Small intestine (tissue), 7 donors: ENCODE data around the gene LIMS2. TPM values are rescaled to one million over a fixed set of nuclear protein-coding genes. Genes with fewer than 3 reads are reported as not detected.

Experiments
- DNase-seq, 2 donors: peaks; one replicate each; pipeline versions ENCODE4 v3.0.0 to v3.0.0-alpha.2; 2013
- FAIRE-seq: peaks from 2 replicates; lab custom pipeline; 2012; peaks lifted over from hg19 to GRCh38; lab: Jason Lieb, UNC
- H3K27ac ChIP-seq, 3 donors: one replicate each; pipeline ENCODE4 v1.5.1; 2013; ENCODE audit warnings: low read length in 2 of 3, mild to moderate bottlenecking in 2 of 3, control low read depth in 1 of 3, inconsistent platforms in 1 of 3, low read depth in 1 of 3, moderate library complexity in 1 of 3
- H3K27me3 ChIP-seq, 3 donors: one replicate each; pipeline ENCODE4 v1.6.1; 2013; ENCODE audit warnings: low read length in 3 of 3, inconsistent platforms in 1 of 3; ENCODE audit not compliant: control insufficient read depth in 3 of 3, insufficient read depth in 3 of 3
- H3K36me3 ChIP-seq, 3 donors: one replicate each; pipeline ENCODE4 v1.6.1; 2013; ENCODE audit warnings: low read length in 3 of 3, inconsistent platforms in 1 of 3, low read depth in 1 of 3, mild to moderate bottlenecking in 1 of 3, moderate library complexity in 1 of 3; ENCODE audit not compliant: control insufficient read depth in 3 of 3, insufficient read depth in 2 of 3
- H3K4me1 ChIP-seq, 3 donors: one replicate each; pipeline ENCODE4 v1.6.1; 2013; ENCODE audit warnings: low read length in 2 of 3, inconsistent platforms in 1 of 3, low read depth in 1 of 3, mild to moderate bottlenecking in 1 of 3, moderate library complexity in 1 of 3; ENCODE audit not compliant: control insufficient read depth in 3 of 3, insufficient read depth in 2 of 3
- H3K4me3 ChIP-seq, 3 donors: one replicate each; pipeline ENCODE4 v1.5.1; 2013; ENCODE audit warnings: low read length in 3 of 3, control low read depth in 1 of 3, inconsistent platforms in 1 of 3, low read depth in 1 of 3, mild to moderate bottlenecking in 1 of 3, moderate library complexity in 1 of 3
- H3K9me3 ChIP-seq, 2 donors: one replicate each; pipeline ENCODE4 v1.6.1; 2013; ENCODE audit warnings: low read depth in 1 of 2, low read length in 1 of 2; ENCODE audit not compliant: control insufficient read depth in 2 of 2, insufficient read depth in 1 of 2
- WGBS, 3 donors: extraction: QIAGEN DNeasy Blood & Tissue Kit; methylation state at CpG; one replicate each; pipeline ENCODE4 v1.1.7; 2013; 5-methylcytosine and 5-hydroxymethylcytosine counted together
- polyA plus RNA-seq, 4 donors: library from polyadenylated mRNA; stranded (reverse) in 3 of 4; unstranded in 1 of 4; fragments of 200-250 nt in 3 of 4; fragments of 120-200 nt in 1 of 4; gene quantifications; one replicate each; pipeline versions ENCODE4 v1.2.1 to v1.2.3, GENCODE V29; 2013
- donor health status: healthy with polysubstance abuse.
- donor health status: control.
- donor health status: control.
- donor health status: Bipolar disorder and iron deficiency.
- donor health status: healthy.

The LIMS2 gene
- polyA plus RNA-seq, 4 donors, result 2.2 to 39.5 (median 8.6) TPM

- Histone ChIP-seq H3K4me1 (no peaks in the 10 kb centered on the region), H3K4me3 (no peak overlapping the region), H3K27me3 (no peaks in the 10 kb centered on the region), H3K36me3 (peaks cover 0 to 82% (median 26%) of the 10 kb centered on the region in 3 donors), H3K27ac (no peak overlapping the region), H3K9me3 (peaks cover 0 to under 1% of the 10 kb centered on the region in 2 donors)
- DNase-seq (no peak), FAIRE-seq (no peak)
- WGBS, 3 donors, result 81 to 91% (median 85%) methylated on average over 7 of the region's 7 CpGs
These were observed 56.7 kb downstream of the LIMS2 start for GRCh38 chr2:127618551-127619202.

- WGBS, 3 donors, result 72 to 79% (median 74%) methylated on average over 18 of the region's 18 CpGs
- Histone ChIP-seq H3K36me3 (peaks cover 0 to 78% (median 33%) of the 10 kb centered on the region in 3 donors), H3K27ac (no peak overlapping the region), H3K9me3 (peaks cover 0 to 23% of the 10 kb centered on the region in 2 donors), H3K27me3 (no peaks in the 10 kb centered on the region), H3K4me1 (no peaks in the 10 kb centered on the region), H3K4me3 (no peak overlapping the region)
- no peak for DNase-seq
- no peak for FAIRE-seq
These were observed 59.7 kb downstream of the LIMS2 start for GRCh38 chr2:127615511-127616166.

GRCh38 chr2:127614731-127615130 is 60.6 kb downstream of the LIMS2 start:
- Histone ChIP-seq H3K27ac (no peak overlapping the region), H3K4me1 (no peaks in the 10 kb centered on the region), H3K36me3 (peaks cover 0 to 78% (median 28%) of the 10 kb centered on the region in 3 donors), H3K9me3 (peaks cover 0 to 29% of the 10 kb centered on the region in 2 donors), H3K4me3 (no peak overlapping the region), H3K27me3 (no peaks in the 10 kb centered on the region)
- 83 to 92% (median 91%) methylated on average over 3 of the region's 3 CpGs for WGBS, 3 donors
- no peak for DNase-seq
- FAIRE-seq, result no peak

GRCh38 chr2:127614246-127614645 is 61.1 kb downstream of the LIMS2 start:
- Histone ChIP-seq H3K4me3 (no peak overlapping the region), H3K36me3 (peaks cover 0 to 81% (median 26%) of the 10 kb centered on the region in 3 donors), H3K27ac (no peak overlapping the region), H3K4me1 (no peaks in the 10 kb centered on the region), H3K27me3 (no peaks in the 10 kb centered on the region), H3K9me3 (peaks cover 0 to 29% of the 10 kb centered on the region in 2 donors)
- WGBS, 3 donors, result 85 to 97% (median 94%) methylated on average over 2 of the region's 2 CpGs
- FAIRE-seq, result no peak
- DNase-seq, result no peak

- WGBS, 3 donors, result 93 to 94% (median 94%) methylated on average over 13 of the region's 13 CpGs
- H3K4me3 ChIP-seq, result no peak overlapping the region
- peaks cover 0 to 89% (median 33%) of the 10 kb centered on the region in 3 donors for H3K36me3 ChIP-seq
- no peaks in the 10 kb centered on the region for H3K27me3 ChIP-seq
- H3K4me1 ChIP-seq, result no peaks in the 10 kb centered on the region
- H3K27ac ChIP-seq, result no peak overlapping the region
- FAIRE-seq (no peak), DNase-seq (no peak)
- peaks cover 0 to 29% of the 10 kb centered on the region in 2 donors for H3K9me3 ChIP-seq
These were observed 63.1 kb downstream of the LIMS2 start for GRCh38 chr2:127612111-127612822.

GRCh38 chr2:127611076-127611925 is 64.0 kb downstream of the LIMS2 start:
- Histone ChIP-seq H3K27me3 (no peaks in the 10 kb centered on the region), H3K4me3 (no peak overlapping the region), H3K9me3 (peaks cover 0 to 29% of the 10 kb centered on the region in 2 donors), H3K27ac (no peak overlapping the region), H3K36me3 (peaks cover 0 to 90% (median 39%) of the 10 kb centered on the region in 3 donors), H3K4me1 (no peaks in the 10 kb centered on the region)
- FAIRE-seq (no peak), DNase-seq (no peak)
- WGBS, 3 donors, result 88 to 94% (median 92%) methylated on average over 11 of the region's 11 CpGs

GRCh38 chr2:127610561-127610960 is 64.8 kb downstream of the LIMS2 start:
- 80 to 100% (median 86%) methylated on average over 1 of the region's 1 CpG for WGBS, 3 donors
- Histone ChIP-seq H3K4me1 (no peaks in the 10 kb centered on the region), H3K27me3 (no peaks in the 10 kb centered on the region), H3K9me3 (peaks cover 0 to 29% of the 10 kb centered on the region in 2 donors), H3K27ac (no peak overlapping the region), H3K36me3 (peaks cover 0 to 92% (median 41%) of the 10 kb centered on the region in 3 donors), H3K4me3 (no peak overlapping the region)
- FAIRE-seq (no peak), DNase-seq (no peak)

GRCh38 chr2:127609818-127610217 is 65.5 kb downstream of the LIMS2 start:
- FAIRE-seq (no peak), DNase-seq (no peak)
- 93 to 95% (median 95%) methylated on average over 8 of the region's 8 CpGs for WGBS, 3 donors
- Histone ChIP-seq H3K4me3 (no peak overlapping the region), H3K27me3 (no peaks in the 10 kb centered on the region), H3K9me3 (peaks cover 0 to 29% of the 10 kb centered on the region in 2 donors), H3K36me3 (peaks cover 0 to 91% (median 41%) of the 10 kb centered on the region in 3 donors), H3K4me1 (no peaks in the 10 kb centered on the region), H3K27ac (no peak overlapping the region)
